Esophagus muscularis mucosa (tissue), 4 donors: Measurements from ENCODE around the gene LMNA. TPM values are rescaled to one million over a fixed set of nuclear protein-coding genes. Genes with fewer than 3 reads are reported as not detected.

ENCODE experiments used
- DNase-seq: peaks from one replicate; pipeline ENCODE4 v3.0.0-alpha.2; 2017; ENCODE audit errors: extremely low spot score
- H3K27ac ChIP-seq, 4 donors: fragments of 200-600 bp; sonication (generic); replicated peaks in 1 of 4; 1 replicate in 3 of 4; 2 replicates in 1 of 4; pipeline ENCODE4 v1.5.1; 2016 to 2019; ENCODE audit warnings: mild to moderate bottlenecking in 1 of 4
- H3K27me3 ChIP-seq, 4 donors: fragments of 200-600 bp; sonication (generic); one replicate each; pipeline versions ENCODE4 v1.5.1 to v1.6.0; 2016 to 2019
- H3K36me3 ChIP-seq, 4 donors: fragments of 200-600 bp; sonication (generic); one replicate each; pipeline ENCODE4 v1.5.1; 2016 to 2019
- H3K4me1 ChIP-seq, 4 donors: fragments of 200-600 bp; sonication (generic); one replicate each; pipeline ENCODE4 v1.5.1; 2016 to 2019
- H3K4me3 ChIP-seq, 4 donors: fragments of 200-600 bp; sonication (generic); 1 replicate in 2 of 4; 2 replicates in 2 of 4; pipeline ENCODE4 v1.5.1; 2016 to 2019; ENCODE audit warnings: mild to moderate bottlenecking in 4 of 4, moderate library complexity in 1 of 4
- H3K9me3 ChIP-seq, 4 donors: fragments of 200-600 bp; sonication (generic); 1 replicate in 3 of 4; 2 replicates in 1 of 4; pipeline ENCODE4 v1.5.1; 2016 to 2019
- CTCF ChIP-seq, 3 experiments: fragments of 200-600 bp in 2 of 3; fragments of 450-650 bp in 1 of 3; sonication (generic) in 2 of 3; IDR thresholded peaks; one replicate each; pipeline ENCODE4 v1.5.1; 2017 to 2019; ENCODE audit warnings: antibody characterized with exemption in 3 of 3, mild to moderate bottlenecking in 2 of 3, moderate library complexity in 1 of 3
- EP300 ChIP-seq: sonication (generic); formaldehyde crosslinking; IDR thresholded peaks from one replicate; pipeline ENCODE4 v1.6.1; 2017; ENCODE audit warnings: antibody characterized with exemption
- POLR2A ChIP-seq: fragments of 450-650 bp; IDR thresholded peaks from one replicate; pipeline ENCODE4 v1.6.1; 2017; ENCODE audit warnings: antibody characterized with exemption, moderate library complexity, mild to moderate bottlenecking, low read depth
- POLR2AphosphoS5 ChIP-seq, 2 donors: sonication (generic); formaldehyde crosslinking; IDR thresholded peaks; one replicate each; pipeline ENCODE4 v1.6.1; 2017; ENCODE audit warnings: antibody characterized with exemption in 2 of 2
- WGBS: methylation state at CpG from one replicate; pipeline ENCODE4 v1.1.5; 2018; 5-methylcytosine and 5-hydroxymethylcytosine counted together
- intact Hi-C: fragments of 100-400 bp; cut with DNase I; formaldehyde crosslinking; loops from one replicate; pipeline ENCODE4 v1.15.1; 2023
- total RNA-seq, 4 donors: library from RNA; depleted of rRNA; stranded (reverse); fragments of >200 nt; gene quantifications; one replicate each; pipeline versions ENCODE4 v1.1.0 to v1.2.1, GENCODE V29; 2016

Gene LMNA
- total RNA-seq, 4 donors from 2014 or later, result 311 to 589 (median 380) TPM

- Histone ChIP-seq H3K4me1 (peaks cover 92 to 100% (median 96%) of the 10 kb centered on the region in 4 donors), H3K4me3 (peak overlapping the region; percentile 32 to 69 (median 44))
Observed at GRCh38 chr1:156126630-156127534, 12.4 kb downstream of the LMNA start.

GRCh38 chr1:156128308-156128653 is 13.8 kb downstream of the LMNA start:
- peaks cover 79 to 100% (median 85%) of the 10 kb centered on the region in 4 donors for H3K4me1 ChIP-seq
- no peaks in the 10 kb centered on the region for H3K9me3 ChIP-seq
- peak overlapping the region; percentile 23 to 69 (median 37) for H3K4me3 ChIP-seq
- H3K36me3 ChIP-seq, result peaks cover 29 to 30% (median 29%) of the 10 kb centered on the region in 4 donors
- no peaks in the 10 kb centered on the region for H3K27me3 ChIP-seq
- peak overlapping the region; percentile 92 to 100 (median 96) for H3K27ac ChIP-seq
- 11% methylated on average over 2 of the region's 2 CpGs for WGBS
- no peak for DNase-seq
- intact Hi-C loops, result no loop called here
- TF ChIP-seq POLR2A (no peak), CTCF (IDR thresholded peaks at IDR 0.05) (no peak), EP300 (no peak), POLR2AphosphoS5 (IDR thresholded peaks at IDR 0.05) (peak in 1 of 2 donors; percentile 4)

More at GRCh38 chr1:156126630-156127534, 12.4 kb downstream of the LMNA start:
- Histone ChIP-seq H3K9me3 (no peaks in the 10 kb centered on the region), H3K27me3 (no peaks in the 10 kb centered on the region), H3K36me3 (peaks cover 15 to 17% (median 15%) of the 10 kb centered on the region in 4 donors), H3K27ac (peak overlapping the region; percentile 92 to 100 (median 96))
- 6% methylated on average over 10 of the region's 15 CpGs for WGBS
- DNase-seq, result peak; percentile 93
- no peak for TF ChIP-seq CTCF (IDR thresholded peaks at IDR 0.05)
- TF ChIP-seq POLR2AphosphoS5 (IDR thresholded peaks at IDR 0.05), result peak in 1 of 2 donors; percentile 13
- intact Hi-C loops, result no loop called here

- Histone ChIP-seq H3K4me3 (peak overlapping the region; percentile 23 to 69 (median 37)), H3K36me3 (peaks cover 36% of the 10 kb centered on the region in 4 donors), H3K27ac (peak overlapping the region; percentile 92 to 100 (median 96)), H3K9me3 (no peaks in the 10 kb centered on the region), H3K27me3 (no peaks in the 10 kb centered on the region), H3K4me1 (peaks cover 72 to 100% (median 80%) of the 10 kb centered on the region in 4 donors)
- no peak for DNase-seq
- 11% methylated on average over 8 of the region's 8 CpGs for WGBS
- no peak for TF ChIP-seq EP300
- TF ChIP-seq CTCF (IDR thresholded peaks at IDR 0.05), result no peak
- peak in 1 of 2 donors; percentile 86 for TF ChIP-seq POLR2AphosphoS5 (IDR thresholded peaks at IDR 0.05)
- no peak for TF ChIP-seq POLR2A
- intact Hi-C loops, result no loop called here
Observed at GRCh38 chr1:156128654-156129597, 14.4 kb downstream of the LMNA start.

GRCh38 chr1:156129687-156130577 is 15.4 kb downstream of the LMNA start:
- Histone ChIP-seq H3K27ac (peak overlapping the region; percentile 92 to 100 (median 96)), H3K36me3 (peaks cover 46% of the 10 kb centered on the region in 4 donors), H3K9me3 (no peaks in the 10 kb centered on the region), H3K4me3 (peak overlapping the region; percentile 23 to 69 (median 32)), H3K4me1 (peaks cover 65 to 100% (median 70%) of the 10 kb centered on the region in 4 donors), H3K27me3 (no peaks in the 10 kb centered on the region)
- no peak for TF ChIP-seq POLR2A
- TF ChIP-seq EP300, result no peak
- TF ChIP-seq CTCF (IDR thresholded peaks at IDR 0.05), result peak; percentile 99
- peak in 1 of 2 donors; percentile 84 for TF ChIP-seq POLR2AphosphoS5 (IDR thresholded peaks at IDR 0.05)
- intact Hi-C loops, result loop anchor here (1.0 kb wide), 1 partner anchor 34 kb away; no protein-coding TSS in a partner anchor
- 20% methylated on average over 7 of the region's 7 CpGs for WGBS
- no peak for DNase-seq
